Measurements from ENCODE around the gene HDAC11.
"Not testable (repeated sequence)": the region's sequence is repeated elsewhere in the genome, so short reads cannot be mapped to it uniquely, and the experiment has no call there.

HDAC11 gene

GRCh38 chr3:13470894-13471574, 9.1 kb upstream of the HDAC11 start:
- ATAC-seq: no peak

GRCh38 chr3:13472286-13472685, 7.8 kb upstream of the HDAC11 start:
- no peak for ATAC-seq

GRCh38 chr3:13473020-13473419, 7.1 kb upstream of the HDAC11 start:
- no peak for ATAC-seq

- no peak for ATAC-seq
These were observed 6.1 kb upstream of the HDAC11 start for GRCh38 chr3:13474021-13474420.

GRCh38 chr3:13474776-13475303, 5.3 kb upstream of the HDAC11 start:
- no peak for ATAC-seq

- ATAC-seq: no peak
These were observed 4.1 kb upstream of the HDAC11 start for GRCh38 chr3:13475871-13476590.

GRCh38 chr3:13477943-13478342, 2.2 kb upstream of the HDAC11 start:
- ATAC-seq: no peak

- ATAC-seq: peak; percentile 1 to 3
These were observed 849 bp upstream of the HDAC11 start for GRCh38 chr3:13479332-13479581.

GRCh38 chr3:13480340-13481318, 523 bp downstream of the HDAC11 start:
- ATAC-seq: peak; percentile 3 to 16

GRCh38 chr3:13482106-13482690, 2.1 kb downstream of the HDAC11 start:
- ATAC-seq: no peak

GRCh38 chr3:13483286-13483685, 3.2 kb downstream of the HDAC11 start:
- ATAC-seq: no peak

- ATAC-seq: no peak
These were observed 4.0 kb downstream of the HDAC11 start for GRCh38 chr3:13483988-13484695.

GRCh38 chr3:13484851-13485590, 4.9 kb downstream of the HDAC11 start:
- no peak for ATAC-seq

- ATAC-seq: not testable (repeated sequence)
These were observed 5.8 kb downstream of the HDAC11 start for GRCh38 chr3:13485630-13486562.

- no peak for ATAC-seq
These were observed 7.3 kb downstream of the HDAC11 start for GRCh38 chr3:13487403-13487802.

GRCh38 chr3:13491206-13491974, 11.3 kb downstream of the HDAC11 start:
- ATAC-seq: no peak

- ATAC-seq: no peak
These were observed 11.9 kb downstream of the HDAC11 start for GRCh38 chr3:13492048-13492447.

- ATAC-seq: no peak
These were observed 13.1 kb downstream of the HDAC11 start for GRCh38 chr3:13492976-13493866.

Measured in activated CD4-positive, CD25-positive, alpha-beta regulatory T cell treated with anti-CD3 and anti-CD28 coated beads, Interleukin-2, amount 50 U/mL, for 24 hours (primary cell).